HepG2 (cell line): ENCODE results near the gene HNRNPUL1. TPM values are rescaled to one million over a fixed set of nuclear protein-coding genes. Genes with fewer than 3 reads are reported as not detected.

ENCODE experiments used
- BCL6 ChIP-seq: IDR thresholded peaks from 2 replicates; pipeline ENCODE4 v1.6.1; 2016; ENCODE audit warnings: missing genetic modification reagents, missing compliant biosample characterization
- CEBPB ChIP-seq: IDR thresholded peaks from 2 replicates; pipeline ENCODE4 v1.6.1; 2011; ENCODE audit warnings: low read depth, low read length, improper control_type of control experiment, borderline replicate concordance
- CTCF ChIP-seq: sonication (generic); formaldehyde crosslinking; IDR thresholded peaks from 2 replicates; pipeline ENCODE4 v1.5.0; 2020; ENCODE audit warnings: mild to moderate bottlenecking, missing genetic modification reagents, moderate library complexity
- HOXA3 ChIP-seq: sonication (generic); formaldehyde crosslinking; IDR thresholded peaks from 2 replicates; pipeline ENCODE4 v1.5.0; 2020; ENCODE audit warnings: missing genetic modification reagents
- MTF2 ChIP-seq: sonication (generic); formaldehyde crosslinking; IDR thresholded peaks from 2 replicates; pipeline ENCODE4 v1.5.0; 2020; ENCODE audit warnings: missing genetic modification reagents, borderline replicate concordance
- NONO ChIP-seq, 2 experiments: fragments of 450-650 bp in 1 of 2; sonication (generic) in 1 of 2; formaldehyde crosslinking in 1 of 2; IDR thresholded peaks in 1 of 2; conservative IDR thresholded peaks in 1 of 2; 2 replicates each; pipeline versions ENCODE4 v1.6.1 to v1.8.0; 2017 to 2022; ENCODE audit warnings: mild to moderate bottlenecking in 1 of 2, missing genetic modification reagents in 1 of 2, moderate library complexity in 1 of 2
- PAXIP1 ChIP-seq: sonication (generic); formaldehyde crosslinking; conservative IDR thresholded peaks from 2 replicates; pipeline ENCODE4 v1.4.0; 2020; ENCODE audit warnings: mild to moderate bottlenecking, missing genetic modification reagents, moderate library complexity
- PITX1 ChIP-seq: sonication (generic); formaldehyde crosslinking; IDR thresholded peaks from 2 replicates; pipeline ENCODE4 v1.5.1; 2020; ENCODE audit warnings: mild to moderate bottlenecking, missing genetic modification reagents
- POLR2AphosphoS5 ChIP-seq: IDR thresholded peaks from 2 replicates; pipeline ENCODE4 v1.6.1; 2012; ENCODE audit warnings: low read depth, low read length
- RARA ChIP-seq: IDR thresholded peaks from 2 replicates; pipeline ENCODE4 v1.6.1; 2016; ENCODE audit warnings: missing genetic modification reagents, missing compliant biosample characterization
- REPIN1 ChIP-seq: sonication (generic); formaldehyde crosslinking; IDR thresholded peaks from 2 replicates; pipeline ENCODE4 v1.8.0; 2022; ENCODE audit warnings: missing genetic modification reagents, low read depth, mild to moderate bottlenecking, borderline replicate concordance
- SNRNP70 ChIP-seq: fragments of 200-400 bp; formaldehyde crosslinking; IDR thresholded peaks from 2 replicates; pipeline ENCODE4 v1.6.1; 2017; ENCODE audit warnings: mild to moderate bottlenecking, low read depth, low read length, moderate library complexity
- SP1 ChIP-seq, 2 experiments: fragments of 450-650 bp in 1 of 2; sonication (generic) in 1 of 2; formaldehyde crosslinking in 1 of 2; IDR thresholded peaks; 2 replicates each; pipeline versions ENCODE4 v1.4.0 to v1.6.1; 2016 to 2020; ENCODE audit warnings: missing genetic modification reagents in 1 of 2
- SRY ChIP-seq: sonication (generic); formaldehyde crosslinking; IDR thresholded peaks from 2 replicates; pipeline ENCODE4 v1.8.0; 2022; ENCODE audit warnings: mild to moderate bottlenecking, missing genetic modification reagents
- TARDBP ChIP-seq: sonication (generic); formaldehyde crosslinking; IDR thresholded peaks from 2 replicates; pipeline ENCODE4 v1.8.0; 2022; ENCODE audit warnings: mild to moderate bottlenecking, missing genetic modification reagents
- TRIM24 ChIP-seq: sonication (generic); formaldehyde crosslinking; IDR thresholded peaks from 2 replicates; pipeline ENCODE4 v1.8.0; 2022; ENCODE audit warnings: mild to moderate bottlenecking, missing genetic modification reagents
- ZMYM3 ChIP-seq: sonication (generic); formaldehyde crosslinking; IDR thresholded peaks from 2 replicates; pipeline ENCODE4 v1.5.1; 2020; ENCODE audit warnings: mild to moderate bottlenecking, missing genetic modification reagents
- ZNF207 ChIP-seq: fragments of 450-650 bp; IDR thresholded peaks from 2 replicates; pipeline ENCODE4 v1.6.1; 2016; ENCODE audit warnings: antibody characterized with exemption, borderline replicate concordance
- ZNF280D ChIP-seq: sonication (generic); formaldehyde crosslinking; IDR thresholded peaks from 2 replicates; pipeline ENCODE4 v1.5.1; 2020; ENCODE audit warnings: mild to moderate bottlenecking, missing genetic modification reagents
- ZNF296 ChIP-seq: sonication (generic); formaldehyde crosslinking; conservative IDR thresholded peaks from 2 replicates; pipeline ENCODE4 v1.5.0; 2020; ENCODE audit warnings: mild to moderate bottlenecking, missing genetic modification reagents
- ZNF570 ChIP-seq: sonication (generic); formaldehyde crosslinking; IDR thresholded peaks from 2 replicates; pipeline ENCODE4 v1.4.0; 2020; ENCODE audit warnings: mild to moderate bottlenecking, missing genetic modification reagents, borderline replicate concordance
- ZNF674 ChIP-seq: sonication (generic); formaldehyde crosslinking; IDR thresholded peaks from 2 replicates; pipeline ENCODE4 v1.5.0; 2020; ENCODE audit warnings: low read depth, mild to moderate bottlenecking, missing genetic modification reagents
- polyA plus RNA-seq, 8 experiments: library from polyadenylated mRNA; depleted of rRNA in 3 of 8; stranded (reverse) in 7 of 8; unstranded in 1 of 8; fragments of >200 nt; fragmentation: Illumina TruSeq in 4 of 8; extraction: Trizol in 4 of 8; gene quantifications; 2 replicates each; pipeline versions ENCODE4 v1.2.1 to v1.2.3, GENCODE V29; 2011 to 2016; ENCODE audit warnings: low read depth in 4 of 8, missing spikeins in 1 of 8, mixed read lengths in 1 of 8; ENCODE audit not compliant: insufficient read depth in 1 of 8
- total RNA-seq, 5 experiments: library from RNA; depleted of rRNA; stranded (reverse); fragments of >200 nt; fragmentation: Illumina TruSeq; extraction: Trizol; gene quantifications; 2 replicates each; pipeline ENCODE4 v1.2.3, GENCODE V29; 2016; ENCODE audit warnings: low read depth in 1 of 5

HNRNPUL1 gene
- total and polyA plus RNA-seq, 2 of the 13 experiments (the other 11 are each of a cell fraction or from before 2014, with no cell fraction given): 30.9 to 81.7 TPM

- no peak for TF ChIP-seq MTF2 (CRISPR knock-in tag)
- TF ChIP-seq ZNF296 (CRISPR knock-in tag): no peak
- peak; percentile 91 for TF ChIP-seq HOXA3 (CRISPR knock-in tag)
- peak; percentile 69 for TF ChIP-seq BCL6 (CRISPR knock-in tag)
- TF ChIP-seq ZNF207: no peak
- TF ChIP-seq PAXIP1 (CRISPR knock-in tag): 0 out of 2 replicates have a peak, but pooled peaks have one; percentile 31
- TF ChIP-seq CEBPB: no peak
- TF ChIP-seq SRY: no peak
- TF ChIP-seq POLR2AphosphoS5: no peak
- no peak for TF ChIP-seq ZNF280D (CRISPR knock-in tag)
- TF ChIP-seq ZMYM3 (CRISPR knock-in tag): 0 out of 2 replicates have a peak, but pooled peaks have one; percentile 20
- TF ChIP-seq RARA (CRISPR knock-in tag): peak; percentile 77
- no peak for TF ChIP-seq TRIM24 (CRISPR knock-in tag)
- TF ChIP-seq REPIN1 (CRISPR knock-in tag): no peak
- peak; percentile 80 for TF ChIP-seq CTCF
- TF ChIP-seq TARDBP (CRISPR knock-in tag): peak; percentile 55; the same call in 1 of the 2 replicates
- no peak for TF ChIP-seq ZNF674 (CRISPR knock-in tag)
- TF ChIP-seq SP1 (IDR thresholded peaks at IDR 0.05): no peak
- TF ChIP-seq SP1 (CRISPR knock-in tag; IDR thresholded peaks at IDR 0.05): no peak
- no peak for TF ChIP-seq SNRNP70
- TF ChIP-seq NONO (IDR thresholded peaks at IDR 0.05): no peak
- 0 out of 2 replicates have a peak, but pooled peaks have one; percentile 16 for TF ChIP-seq NONO (CRISPR knock-in tag; conservative IDR thresholded peaks at IDR 0.05)
- no peak for TF ChIP-seq ZNF570 (CRISPR knock-in tag)
- peak; percentile 77 for TF ChIP-seq PITX1 (CRISPR knock-in tag)
Observed at GRCh38 chr19:41321600-41322270, 57.6 kb downstream of the HNRNPUL1 start (continued).
